T-helper 2 cell treated with Interferon-gamma antibody and Interleukin-4, amounts not matched to agents 5 μg/mL and 100 μg/mL, for 36 hours (primary cell): ENCODE results near the gene RAVER1.
A peak's percentile ranks its signal among the peaks of the same experiment; 100 is the strongest.
"Not testable (repeated sequence)": the region's sequence is repeated elsewhere in the genome, so short reads cannot be mapped to it uniquely, and the experiment has no call there.

Experiments
- DNase-seq: peaks from one replicate; pipeline ENCODE4 v3.0.0; 2021; ENCODE audit warnings: low spot score
- H3K27ac Mint-ChIP-seq: one replicate; pipeline ENCODE4 v1.8.0; 2021; ENCODE audit warnings: mild to moderate bottlenecking, mixed read lengths
- H3K27me3 Mint-ChIP-seq: one replicate; pipeline ENCODE4 v1.8.0; 2021; ENCODE audit warnings: low read depth, mixed read lengths
- H3K36me3 Mint-ChIP-seq: one replicate; pipeline ENCODE4 v1.8.0; 2021; ENCODE audit warnings: low read depth, mixed read lengths
- H3K4me1 Mint-ChIP-seq: one replicate; pipeline ENCODE4 v1.8.0; 2021; ENCODE audit warnings: low read depth, mixed read lengths
- H3K4me3 Mint-ChIP-seq: one replicate; pipeline ENCODE4 v1.8.0; 2022; ENCODE audit warnings: mild to moderate bottlenecking, moderate library complexity, mixed read lengths
- H3K9me3 Mint-ChIP-seq: one replicate; pipeline ENCODE4 v1.8.0; 2021; ENCODE audit warnings: mixed read lengths

The RAVER1 gene, protein sequence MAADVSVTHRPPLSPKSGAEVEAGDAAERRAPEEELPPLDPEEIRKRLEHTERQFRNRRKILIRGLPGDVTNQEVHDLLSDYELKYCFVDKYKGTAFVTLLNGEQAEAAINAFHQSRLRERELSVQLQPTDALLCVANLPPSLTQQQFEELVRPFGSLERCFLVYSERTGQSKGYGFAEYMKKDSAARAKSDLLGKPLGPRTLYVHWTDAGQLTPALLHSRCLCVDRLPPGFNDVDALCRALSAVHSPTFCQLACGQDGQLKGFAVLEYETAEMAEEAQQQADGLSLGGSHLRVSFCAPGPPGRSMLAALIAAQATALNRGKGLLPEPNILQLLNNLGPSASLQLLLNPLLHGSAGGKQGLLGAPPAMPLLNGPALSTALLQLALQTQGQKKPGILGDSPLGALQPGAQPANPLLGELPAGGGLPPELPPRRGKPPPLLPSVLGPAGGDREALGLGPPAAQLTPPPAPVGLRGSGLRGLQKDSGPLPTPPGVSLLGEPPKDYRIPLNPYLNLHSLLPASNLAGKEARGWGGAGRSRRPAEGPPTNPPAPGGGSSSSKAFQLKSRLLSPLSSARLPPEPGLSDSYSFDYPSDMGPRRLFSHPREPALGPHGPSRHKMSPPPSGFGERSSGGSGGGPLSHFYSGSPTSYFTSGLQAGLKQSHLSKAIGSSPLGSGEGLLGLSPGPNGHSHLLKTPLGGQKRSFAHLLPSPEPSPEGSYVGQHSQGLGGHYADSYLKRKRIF

GRCh38 chr19:10332965-10333757, at the start of gene RAVER1:
TSS of gene RAVER1 (minus strand) at chr19:10333529. CDS start at chr19:10333507, 22 bp downstream.
- Mint-ChIP-seq H3K9me3 (no peaks in the 10 kb centered on the region), H3K27ac (peak within 1 kb of the TSS; percentile 94), H3K27me3 (no peaks in the 10 kb centered on the region), H3K4me3 (peak within 1 kb of the TSS; percentile 97), H3K36me3 (peaks cover 56% of the 10 kb centered on the region), H3K4me1 (peaks cover 18% of the 10 kb centered on the region)
- peak; percentile 95 for DNase-seq

- H3K4me3 Mint-ChIP-seq, H3K27me3 Mint-ChIP-seq, H3K27ac Mint-ChIP-seq, DNase-seq, H3K9me3 Mint-ChIP-seq: not testable (repeated sequence)
- Mint-ChIP-seq H3K4me1 (peaks cover 17% of the 10 kb centered on the region), H3K36me3 (peaks cover 16% of the 10 kb centered on the region)
These were observed 49.8 kb upstream of the RAVER1 start for GRCh38 chr19:10383223-10383499.

- peak; percentile 97 for DNase-seq
- peaks cover 23% of the 10 kb centered on the region for H3K36me3 Mint-ChIP-seq
These were observed 47.2 kb upstream of the RAVER1 start, which contains the start of gene TYK2 for GRCh38 chr19:10380313-10381102. TSS of gene TYK2 (minus strand) at chr19:10380572. CDS start at chr19:10378406, 2,166 bp downstream.

GRCh38 chr19:10379880-10380312, 46.6 kb upstream of the RAVER1 start:
- no peak for DNase-seq
- Mint-ChIP-seq H3K36me3 (peaks cover 26% of the 10 kb centered on the region), H3K27ac (peak overlapping the region; percentile 95), H3K27me3 (no peaks in the 10 kb centered on the region), H3K4me1 (peaks cover 18% of the 10 kb centered on the region), H3K9me3 (no peaks in the 10 kb centered on the region), H3K4me3 (peak overlapping the region; percentile 97)

More at GRCh38 chr19:10380313-10381102, 47.2 kb upstream of the RAVER1 start, which contains the start of gene TYK2:
- peak within 1 kb of the TSS; percentile 97 for H3K4me3 Mint-ChIP-seq
- no peaks in the 10 kb centered on the region for H3K27me3 Mint-ChIP-seq
- peak within 1 kb of the TSS; percentile 95 for H3K27ac Mint-ChIP-seq
- H3K9me3 Mint-ChIP-seq: no peaks in the 10 kb centered on the region
- peaks cover 17% of the 10 kb centered on the region for H3K4me1 Mint-ChIP-seq

- Mint-ChIP-seq H3K9me3 (no peaks in the 10 kb centered on the region), H3K27ac (no peak overlapping the region), H3K4me3 (no peak overlapping the region), H3K36me3 (peaks cover 32% of the 10 kb centered on the region), H3K4me1 (peaks cover 20% of the 10 kb centered on the region), H3K27me3 (no peaks in the 10 kb centered on the region)
- no peak for DNase-seq
These were observed 44.8 kb upstream of the RAVER1 start for GRCh38 chr19:10378124-10378523.

GRCh38 chr19:10377140-10377640, 43.9 kb upstream of the RAVER1 start:
- H3K27ac Mint-ChIP-seq, H3K9me3 Mint-ChIP-seq, H3K4me3 Mint-ChIP-seq, DNase-seq, H3K27me3 Mint-ChIP-seq: not testable (repeated sequence)
- H3K36me3 Mint-ChIP-seq: peaks cover 32% of the 10 kb centered on the region
- peaks cover 20% of the 10 kb centered on the region for H3K4me1 Mint-ChIP-seq

- Mint-ChIP-seq H3K9me3 (no peaks in the 10 kb centered on the region), H3K27me3 (no peaks in the 10 kb centered on the region), H3K4me1 (peaks cover 15% of the 10 kb centered on the region), H3K36me3 (peaks cover 33% of the 10 kb centered on the region), H3K4me3 (no peak overlapping the region), H3K27ac (no peak overlapping the region)
- no peak for DNase-seq
These were observed 41.6 kb upstream of the RAVER1 start for GRCh38 chr19:10374931-10375330.

DNA sequence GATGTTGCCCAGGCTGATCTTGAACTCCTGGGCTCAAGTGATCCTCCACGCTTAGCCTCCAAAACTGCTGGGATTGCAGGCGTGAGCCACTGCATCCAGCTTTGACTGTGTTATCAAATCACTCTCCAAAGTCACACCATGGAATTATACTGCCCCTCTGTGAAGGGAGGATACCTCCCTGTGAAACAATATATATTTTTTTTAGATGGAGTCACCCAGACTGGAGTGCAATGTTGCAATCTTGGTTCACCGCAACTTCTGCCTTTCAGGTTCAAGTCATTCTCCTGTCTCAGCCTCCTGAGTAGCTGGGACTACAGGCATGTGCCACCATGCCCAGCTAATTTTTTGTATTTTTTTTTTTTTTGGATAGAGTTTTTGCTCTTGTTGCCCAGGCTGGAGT, 39.4 kb upstream of the RAVER1 start:
- Mint-ChIP-seq H3K27ac (no peak overlapping the region), H3K36me3 (peaks cover 31% of the 10 kb centered on the region), H3K4me1 (peaks cover 3% of the 10 kb centered on the region), H3K27me3 (no peaks in the 10 kb centered on the region), H3K9me3 (no peaks in the 10 kb centered on the region), H3K4me3 (no peak overlapping the region)
- no peak for DNase-seq

- no peaks in the 10 kb centered on the region for H3K4me1 Mint-ChIP-seq
- no peak for DNase-seq
- no peak overlapping the region for H3K4me3 Mint-ChIP-seq
- H3K36me3 Mint-ChIP-seq: peaks cover 35% of the 10 kb centered on the region
- H3K27me3 Mint-ChIP-seq: no peaks in the 10 kb centered on the region
- no peaks in the 10 kb centered on the region for H3K9me3 Mint-ChIP-seq
- H3K27ac Mint-ChIP-seq: no peak overlapping the region
These were observed 34.9 kb upstream of the RAVER1 start for GRCh38 chr19:10368101-10368803.

DNA sequence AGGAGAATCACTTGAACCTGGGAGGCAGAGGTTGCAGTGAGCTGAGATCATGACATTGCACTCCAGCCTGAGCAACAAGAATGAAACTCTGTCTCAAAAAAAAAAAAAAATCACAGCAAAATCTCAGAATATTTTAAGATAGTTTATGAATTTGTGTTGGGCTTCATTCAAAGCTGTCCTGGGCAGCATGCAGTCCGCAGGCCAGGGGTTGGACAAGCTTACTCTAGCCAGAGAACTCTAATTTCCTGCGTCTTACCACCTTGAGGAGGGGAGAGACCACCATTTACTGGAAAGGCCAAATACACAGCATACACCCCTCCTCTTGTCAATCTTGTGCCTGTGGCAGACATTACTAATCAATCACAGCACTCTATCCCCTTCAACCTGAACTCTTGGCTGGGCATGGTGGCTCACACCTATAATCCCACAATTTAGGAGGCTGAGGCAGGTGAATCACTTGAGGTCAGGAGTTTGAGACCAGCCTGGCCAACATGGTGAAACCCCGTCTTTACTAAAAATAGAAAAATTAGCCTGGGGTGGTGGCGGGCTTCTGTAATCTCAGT, 33.7 kb upstream of the RAVER1 start:
- not testable (repeated sequence) for H3K4me3 Mint-ChIP-seq, H3K9me3 Mint-ChIP-seq, DNase-seq, H3K27me3 Mint-ChIP-seq, H3K4me1 Mint-ChIP-seq, H3K27ac Mint-ChIP-seq
- H3K36me3 Mint-ChIP-seq: peaks cover 35% of the 10 kb centered on the region

GRCh38 chr19:10365518-10365917, 32.2 kb upstream of the RAVER1 start:
- H3K36me3 Mint-ChIP-seq: peaks cover 41% of the 10 kb centered on the region
- no peak overlapping the region for H3K4me3 Mint-ChIP-seq
- no peak overlapping the region for H3K27ac Mint-ChIP-seq
- no peaks in the 10 kb centered on the region for H3K9me3 Mint-ChIP-seq
- DNase-seq: no peak
- no peaks in the 10 kb centered on the region for H3K27me3 Mint-ChIP-seq
- no peaks in the 10 kb centered on the region for H3K4me1 Mint-ChIP-seq

- Mint-ChIP-seq H3K27me3 (no peaks in the 10 kb centered on the region), H3K27ac (no peak overlapping the region), H3K4me3 (no peak overlapping the region), H3K4me1 (no peaks in the 10 kb centered on the region), H3K9me3 (no peaks in the 10 kb centered on the region), H3K36me3 (peaks cover 37% of the 10 kb centered on the region)
- DNase-seq: no peak
These were observed 31.3 kb upstream of the RAVER1 start for GRCh38 chr19:10364644-10365043.
